ENCODE data around the gene RPS6KA2. TPM values are rescaled to one million over a fixed set of nuclear protein-coding genes. Genes with fewer than 3 reads are reported as not detected.

Gene RPS6KA2
- polyA plus RNA-seq, 1 experiment = 70.9 TPM

- no peaks in the 10 kb centered on the region for H3K27me3 ChIP-seq (ENCODE audit: control insufficient read depth, insufficient read depth, low read length)
- no peak for DNase-seq (ENCODE audit: low read depth, low spot score)
- ChIA-PET CTCF (no interaction called here), POLR2A (no interaction called here)
- H3K27ac ChIP-seq (ENCODE audit: low read depth, low read length) = no peak overlapping the region
- peaks cover 7% of the 10 kb centered on the region for H3K9me3 ChIP-seq (ENCODE audit: control insufficient read depth, insufficient read depth, low read length)
- H3K4me3 ChIP-seq (ENCODE audit: low read depth, low read length) = no peak overlapping the region
- TF ChIP-seq, protein P1, sequence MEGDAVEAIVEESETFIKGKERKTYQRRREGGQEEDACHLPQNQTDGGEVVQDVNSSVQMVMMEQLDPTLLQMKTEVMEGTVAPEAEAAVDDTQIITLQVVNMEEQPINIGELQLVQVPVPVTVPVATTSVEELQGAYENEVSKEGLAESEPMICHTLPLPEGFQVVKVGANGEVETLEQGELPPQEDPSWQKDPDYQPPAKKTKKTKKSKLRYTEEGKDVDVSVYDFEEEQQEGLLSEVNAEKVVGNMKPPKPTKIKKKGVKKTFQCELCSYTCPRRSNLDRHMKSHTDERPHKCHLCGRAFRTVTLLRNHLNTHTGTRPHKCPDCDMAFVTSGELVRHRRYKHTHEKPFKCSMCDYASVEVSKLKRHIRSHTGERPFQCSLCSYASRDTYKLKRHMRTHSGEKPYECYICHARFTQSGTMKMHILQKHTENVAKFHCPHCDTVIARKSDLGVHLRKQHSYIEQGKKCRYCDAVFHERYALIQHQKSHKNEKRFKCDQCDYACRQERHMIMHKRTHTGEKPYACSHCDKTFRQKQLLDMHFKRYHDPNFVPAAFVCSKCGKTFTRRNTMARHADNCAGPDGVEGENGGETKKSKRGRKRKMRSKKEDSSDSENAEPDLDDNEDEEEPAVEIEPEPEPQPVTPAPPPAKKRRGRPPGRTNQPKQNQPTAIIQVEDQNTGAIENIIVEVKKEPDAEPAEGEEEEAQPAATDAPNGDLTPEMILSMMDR (IDR thresholded peaks at IDR 0.05; ENCODE audit: low read depth, low read length) = no peak
Measured at GRCh38 chr6:166578536-166579236, 48.4 kb downstream of the RPS6KA2 start.

GRCh38 chr6:166575205-166575604, 51.8 kb downstream of the RPS6KA2 start:
- no peak for DNase-seq (ENCODE audit: low read depth, low spot score)
- Histone ChIP-seq H3K27me3 (ENCODE audit: control insufficient read depth, insufficient read depth, low read length) (no peaks in the 10 kb centered on the region), H3K27ac (ENCODE audit: low read depth, low read length) (no peak overlapping the region), H3K9me3 (ENCODE audit: control insufficient read depth, insufficient read depth, low read length) (peaks cover 7% of the 10 kb centered on the region), H3K4me3 (ENCODE audit: low read depth, low read length) (no peak overlapping the region)
- TF ChIP-seq, protein P1 (IDR thresholded peaks at IDR 0.05; ENCODE audit: low read depth, low read length) = no peak
- ChIA-PET CTCF (interaction anchor here (0.6 kb wide), 1 partner anchor 174 kb away, joined by 3 read pairs; no protein-coding TSS in a partner anchor), POLR2A (no interaction called here)

DNA sequence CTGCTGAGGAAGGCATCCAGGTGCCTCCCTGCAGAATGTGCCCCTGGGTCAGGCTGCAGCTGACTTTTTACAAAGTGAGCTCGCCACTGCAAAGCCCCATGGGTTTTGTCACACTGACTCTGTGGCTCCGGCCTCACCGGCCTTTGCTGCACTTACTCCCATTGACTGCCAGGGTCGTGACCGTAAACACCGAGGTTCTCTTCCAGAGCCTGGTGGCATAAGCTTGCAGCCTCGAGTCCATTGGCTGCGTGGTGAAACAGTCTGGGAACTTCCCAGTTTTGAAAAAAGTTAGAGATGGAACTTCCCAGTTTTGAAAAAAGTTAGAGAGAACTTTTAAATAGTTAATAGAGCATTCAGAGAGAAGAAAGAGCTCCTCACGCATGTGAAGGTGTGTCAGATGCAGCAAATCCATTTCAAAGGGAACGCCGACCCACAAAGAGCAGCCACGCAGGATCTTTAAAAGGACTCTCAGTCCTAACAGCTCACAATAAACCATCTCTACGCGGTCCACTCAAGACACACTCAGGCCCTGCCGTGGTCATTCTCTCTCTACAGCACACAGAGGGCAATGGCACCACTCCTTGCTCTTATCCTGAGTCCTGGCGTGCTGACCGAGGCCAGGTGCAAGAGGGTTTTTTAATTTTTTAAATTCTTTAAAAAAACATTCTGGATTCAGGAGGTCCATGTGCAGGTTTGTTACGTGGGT, 53.4 kb downstream of the RPS6KA2 start:
- POLR2A ChIA-PET = interaction anchor here (2.3 kb wide), 1 partner anchor 22 kb away, joined by 7 read pairs; no protein-coding TSS in a partner anchor

GRCh38 chr6:166572370-166573261, 54.4 kb downstream of the RPS6KA2 start:
- peak; percentile 86 for DNase-seq (ENCODE audit: low read depth, low spot score)
- CTCF ChIA-PET = interaction anchor here (1.0 kb wide), 1 partner anchor 22 kb away, joined by 3 read pairs; no protein-coding TSS in a partner anchor
- Histone ChIP-seq H3K4me3 (ENCODE audit: low read depth, low read length) (peak overlapping the region; percentile 31), H3K9me3 (ENCODE audit: control insufficient read depth, insufficient read depth, low read length) (peaks cover 13% of the 10 kb centered on the region), H3K27ac (ENCODE audit: low read depth, low read length) (peak overlapping the region; percentile 90), H3K27me3 (ENCODE audit: control insufficient read depth, insufficient read depth, low read length) (no peaks in the 10 kb centered on the region)
- POLR2A ChIA-PET = interaction anchor here (0.7 to 2.3 kb wide), 8 partner anchors 12 to 104 kb away, joined by 3 to 15 read pairs (median 4); partner anchors contain the start of gene RPS6KA2
- TF ChIP-seq, protein P1 (IDR thresholded peaks at IDR 0.05; ENCODE audit: low read depth, low read length) = no peak

More for the DNA sequence above, 53.4 kb downstream of the RPS6KA2 start:
- H3K9me3 ChIP-seq (ENCODE audit: control insufficient read depth, insufficient read depth, low read length) = peaks cover 13% of the 10 kb centered on the region
- no peak overlapping the region for H3K4me3 ChIP-seq (ENCODE audit: low read depth, low read length)
- TF ChIP-seq, protein P1 (IDR thresholded peaks at IDR 0.05; ENCODE audit: low read depth, low read length) = no peak
- H3K27me3 ChIP-seq (ENCODE audit: control insufficient read depth, insufficient read depth, low read length) = no peaks in the 10 kb centered on the region
- CTCF ChIA-PET = no interaction called here
- DNase-seq (ENCODE audit: low read depth, low spot score) = no peak
- no peak overlapping the region for H3K27ac ChIP-seq (ENCODE audit: low read depth, low read length)

All from AG04450 (cell line).